Naive B cell (primary cell): ENCODE data around the gene TXNL1. TPM values are rescaled to one million over a fixed set of nuclear protein-coding genes. Genes with fewer than 3 reads are reported as not detected.
A peak's percentile ranks its signal among the peaks of the same experiment; 100 is the strongest.
"Not testable (repeated sequence)": the region's sequence is repeated elsewhere in the genome, so short reads cannot be mapped to it uniquely, and the experiment has no call there.

Source experiments
- ATAC-seq, 2 donors: fragments of 150-1000 bp; cut with Tn5 transposase; 2 replicates each; pipeline ENCODE4 v1.10.0; 2021; ENCODE audit warnings: low read depth in 2 of 2, mild to moderate bottlenecking in 2 of 2, moderate library complexity in 2 of 2
- DNase-seq: peaks from one replicate; pipeline ENCODE4 v3.0.0; 2022
- H3K27ac Mint-ChIP-seq, 6 donors: one replicate each; pipeline ENCODE4 v1.8.0; 2020 to 2022; ENCODE audit warnings: mild to moderate bottlenecking in 6 of 6, mixed read lengths in 6 of 6, moderate library complexity in 5 of 6, inconsistent platforms in 2 of 6
- H3K27me3 Mint-ChIP-seq, 3 donors: one replicate each; pipeline ENCODE4 v1.8.0; 2021 to 2022; ENCODE audit warnings: mixed read lengths in 3 of 3, mild to moderate bottlenecking in 1 of 3
- H3K36me3 Mint-ChIP-seq, 2 donors: one replicate each; pipeline ENCODE4 v1.8.0; 2020 to 2022; ENCODE audit warnings: mixed read lengths in 2 of 2, inconsistent platforms in 1 of 2, mild to moderate bottlenecking in 1 of 2
- H3K4me1 Mint-ChIP-seq, 3 donors: one replicate each; pipeline ENCODE4 v1.8.0; 2020 to 2022; ENCODE audit warnings: mixed read lengths in 3 of 3, inconsistent platforms in 1 of 3, mild to moderate bottlenecking in 1 of 3, moderate library complexity in 1 of 3
- H3K4me3 Mint-ChIP-seq, 8 donors: one replicate each; pipeline ENCODE4 v1.8.0; 2020 to 2022; ENCODE audit warnings: mild to moderate bottlenecking in 8 of 8, mixed read lengths in 8 of 8, moderate library complexity in 8 of 8, inconsistent platforms in 2 of 8
- H3K9me3 Mint-ChIP-seq, 7 donors: one replicate each; pipeline ENCODE4 v1.8.0; 2020 to 2022; ENCODE audit warnings: mixed read lengths in 7 of 7, mild to moderate bottlenecking in 5 of 7, inconsistent platforms in 2 of 7, moderate library complexity in 1 of 7
- polyA plus RNA-seq, 6 donors: library from polyadenylated mRNA; unstranded; fragments of 300-500 nt; fragmentation: Illumina TruSeq; gene quantifications; one replicate each; pipeline ENCODE4 v1.2.3, GENCODE V29; 2021; ENCODE audit warnings: low read depth in 6 of 6

TXNL1 gene
- polyA plus RNA-seq, 6 donors from 2014 or later, result 47.8 to 75.9 (median 63.1) TPM

GRCh38 chr18:56575819-56576663 is 62.4 kb downstream of the TXNL1 start:
- Mint-ChIP-seq H3K9me3 (peaks cover 0 to 11% (median 0%) of the 10 kb centered on the region in 7 donors), H3K36me3 (no peaks in the 10 kb centered on the region), H3K4me3 (no peak overlapping the region), H3K4me1 (peaks cover 0 to 3% (median 0%) of the 10 kb centered on the region in 3 donors), H3K27me3 (no peaks in the 10 kb centered on the region), H3K27ac (no peak overlapping the region)
- peak; percentile 58 to 61 for ATAC-seq
- peak; percentile 30 for DNase-seq

- Mint-ChIP-seq H3K27me3 (no peaks in the 10 kb centered on the region), H3K36me3 (no peaks in the 10 kb centered on the region), H3K4me1 (peaks cover 0 to 3% (median 0%) of the 10 kb centered on the region in 3 donors), H3K9me3 (peaks cover 0 to under 1% (median 0%) of the 10 kb centered on the region in 7 donors), H3K4me3 (no peak overlapping the region), H3K27ac (peak overlapping the region in 1 of 6 donors; percentile 54)
- no peak for ATAC-seq
- DNase-seq, result no peak
Measured at GRCh38 chr18:56574861-56575260, 63.5 kb downstream of the TXNL1 start.

GRCh38 chr18:56572267-56572666 is 66.1 kb downstream of the TXNL1 start:
- H3K36me3 Mint-ChIP-seq, H3K27ac Mint-ChIP-seq, H3K4me1 Mint-ChIP-seq, ATAC-seq, H3K9me3 Mint-ChIP-seq, H3K27me3 Mint-ChIP-seq, DNase-seq, H3K4me3 Mint-ChIP-seq: not testable (repeated sequence)

DNA sequence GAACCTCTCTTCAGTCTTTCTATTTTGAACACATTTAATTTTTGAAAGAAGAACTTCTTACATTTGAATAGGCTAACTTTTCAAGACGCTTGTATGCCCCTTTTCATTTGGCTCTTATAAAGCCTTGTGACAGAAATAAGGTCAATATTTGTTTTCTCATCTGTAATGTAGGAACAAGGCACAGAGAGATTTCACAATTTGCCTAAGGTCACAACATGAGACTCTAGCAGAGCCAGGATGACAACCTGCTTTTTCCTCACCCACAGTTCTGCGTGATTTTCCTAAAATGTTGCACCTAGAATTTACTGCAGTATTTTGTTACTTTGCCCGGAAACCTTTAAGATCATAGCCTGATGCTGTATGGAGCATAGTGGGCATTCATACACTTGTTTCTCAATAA is 67.4 kb downstream of the TXNL1 start:
- ATAC-seq, result no peak
- Mint-ChIP-seq H3K27ac (peak overlapping the region in 2 of 6 donors; percentile 20 to 58), H3K4me1 (peaks cover 0 to 3% (median 0%) of the 10 kb centered on the region in 3 donors), H3K9me3 (no peaks in the 10 kb centered on the region), H3K27me3 (no peaks in the 10 kb centered on the region), H3K36me3 (no peaks in the 10 kb centered on the region), H3K4me3 (no peak overlapping the region)
- no peak for DNase-seq

DNA sequence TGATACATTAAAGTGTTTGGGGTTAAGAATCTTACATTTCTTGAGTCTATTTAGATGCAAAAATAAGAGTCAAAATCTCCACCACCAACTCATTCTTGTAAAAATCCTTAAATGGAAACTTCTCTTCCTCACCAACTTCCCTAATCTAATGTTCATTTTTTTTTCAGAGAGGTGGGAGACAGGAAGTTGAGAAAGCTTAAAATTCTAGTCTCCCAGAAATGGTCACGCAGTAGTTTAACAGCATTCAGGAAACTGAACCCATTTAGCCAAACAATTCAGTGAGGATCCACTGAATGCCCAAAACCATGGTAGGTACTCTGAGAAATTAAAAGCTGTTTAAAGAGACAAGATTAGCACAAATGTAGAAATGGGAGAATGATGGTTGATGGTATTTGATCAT is 69.0 kb downstream of the TXNL1 start:
- peaks cover 0 to 3% (median 0%) of the 10 kb centered on the region in 3 donors for H3K4me1 Mint-ChIP-seq
- H3K27me3 Mint-ChIP-seq, result no peaks in the 10 kb centered on the region
- H3K9me3 Mint-ChIP-seq, result no peaks in the 10 kb centered on the region
- no peak overlapping the region for H3K4me3 Mint-ChIP-seq
- H3K27ac Mint-ChIP-seq, result peak overlapping the region in 1 of 6 donors; percentile 9
- DNase-seq (no peak), ATAC-seq (no peak)
- no peaks in the 10 kb centered on the region for H3K36me3 Mint-ChIP-seq

GRCh38 chr18:56568986-56569385 is 69.4 kb downstream of the TXNL1 start:
- DNase-seq (no peak), ATAC-seq (no peak)
- H3K27ac Mint-ChIP-seq, result peak overlapping the region in 1 of 6 donors; percentile 9
- H3K4me1 Mint-ChIP-seq, result peaks cover 0 to 3% (median 0%) of the 10 kb centered on the region in 3 donors
- H3K9me3 Mint-ChIP-seq, result no peaks in the 10 kb centered on the region
- no peaks in the 10 kb centered on the region for H3K36me3 Mint-ChIP-seq
- no peak overlapping the region for H3K4me3 Mint-ChIP-seq
- H3K27me3 Mint-ChIP-seq, result no peaks in the 10 kb centered on the region

GRCh38 chr18:56565551-56566345 is 72.6 kb downstream of the TXNL1 start:
- Mint-ChIP-seq H3K4me3 (no peak overlapping the region), H3K36me3 (no peaks in the 10 kb centered on the region), H3K4me1 (peaks cover 0 to 3% (median 2%) of the 10 kb centered on the region in 3 donors), H3K27ac (no peak overlapping the region), H3K27me3 (peaks cover 0 to 2% (median 0%) of the 10 kb centered on the region in 3 donors), H3K9me3 (no peaks in the 10 kb centered on the region)
- DNase-seq, result no peak
- no peak for ATAC-seq

GRCh38 chr18:56565046-56565445 is 73.3 kb downstream of the TXNL1 start:
- Mint-ChIP-seq H3K4me1 (peaks cover 0 to 6% (median 3%) of the 10 kb centered on the region in 3 donors), H3K27me3 (peaks cover 0 to 7% (median 0%) of the 10 kb centered on the region in 3 donors), H3K27ac (peak overlapping the region in 1 of 6 donors; percentile 47), H3K4me3 (no peak overlapping the region), H3K36me3 (no peaks in the 10 kb centered on the region), H3K9me3 (no peaks in the 10 kb centered on the region)
- no peak for DNase-seq
- ATAC-seq, result no peak

DNA sequence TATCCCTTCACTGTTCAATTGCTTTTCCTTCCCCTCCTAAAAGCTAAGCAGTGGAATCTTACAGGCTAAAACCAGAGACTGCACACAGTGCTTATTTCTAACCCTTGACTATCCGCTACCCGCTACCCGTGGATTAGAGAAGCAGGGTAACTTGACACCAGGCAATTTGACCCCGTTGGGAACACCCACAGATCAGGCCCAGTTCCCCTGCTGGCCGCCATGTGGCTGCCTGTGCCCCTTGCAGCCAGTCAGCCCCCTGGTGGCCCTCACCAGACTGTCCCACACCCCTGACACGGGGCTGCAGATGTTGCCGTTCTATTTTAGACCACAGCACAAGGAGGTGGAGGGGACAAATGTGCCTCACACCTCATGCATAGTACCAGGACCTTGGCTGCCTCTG is 74.8 kb downstream of the TXNL1 start:
- Mint-ChIP-seq H3K9me3 (no peaks in the 10 kb centered on the region), H3K27ac (no peak overlapping the region), H3K27me3 (peaks cover 0 to 7% (median 0%) of the 10 kb centered on the region in 3 donors), H3K4me1 (peaks cover 0 to 15% (median 9%) of the 10 kb centered on the region in 3 donors), H3K36me3 (no peaks in the 10 kb centered on the region), H3K4me3 (no peak overlapping the region)
- peak in 1 of 2 donors; percentile 42 for ATAC-seq
- no peak for DNase-seq

DNA sequence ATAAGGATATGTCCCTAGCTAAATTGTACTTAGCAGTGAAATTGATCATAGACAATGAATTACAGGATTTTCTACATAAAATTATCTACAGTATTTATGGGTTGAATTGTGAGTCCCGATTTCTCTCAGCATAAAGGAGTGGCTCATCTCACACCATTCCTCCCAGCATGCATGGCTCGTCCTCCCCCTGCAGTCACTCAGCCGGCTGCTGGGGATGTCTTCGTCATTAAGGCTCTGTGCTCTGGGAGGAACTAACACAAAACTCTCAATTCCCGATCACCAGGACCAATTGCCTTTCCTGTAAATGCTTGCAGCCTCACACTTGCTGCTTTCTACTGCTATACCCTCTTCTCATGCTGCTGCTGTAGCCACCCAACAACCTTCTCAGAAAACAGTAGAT is 75.9 kb downstream of the TXNL1 start:
- H3K4me3 Mint-ChIP-seq, result no peak overlapping the region

DNA sequence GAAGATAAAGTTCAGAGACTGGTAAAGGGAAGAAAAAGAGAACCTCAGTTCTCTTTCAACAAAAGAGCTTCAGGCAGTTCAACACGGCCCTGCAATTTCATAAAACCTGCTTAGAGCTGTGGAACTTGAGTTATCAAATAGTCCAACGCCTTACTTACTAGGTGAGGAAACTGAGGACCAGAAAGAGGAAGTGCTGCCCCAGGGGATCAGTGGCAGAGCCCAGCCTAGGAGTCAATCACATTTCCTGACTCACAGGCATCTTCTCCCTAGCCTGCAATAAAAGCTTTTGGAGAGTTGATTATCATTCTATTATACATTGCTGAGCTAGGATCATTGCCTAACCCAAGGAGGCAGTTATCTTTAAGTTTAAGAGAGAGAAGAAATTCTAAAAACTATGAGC is 77.4 kb downstream of the TXNL1 start:
- Mint-ChIP-seq H3K9me3 (no peaks in the 10 kb centered on the region), H3K36me3 (no peaks in the 10 kb centered on the region), H3K27ac (no peak overlapping the region), H3K4me1 (peaks cover 0 to 15% (median 9%) of the 10 kb centered on the region in 3 donors), H3K27me3 (peaks cover 0 to 7% (median 0%) of the 10 kb centered on the region in 3 donors), H3K4me3 (no peak overlapping the region)
- DNase-seq (no peak), ATAC-seq (no peak)

More for the DNA sequence above, 75.9 kb downstream of the TXNL1 start:
- H3K27me3 Mint-ChIP-seq, result peaks cover 0 to 7% (median 0%) of the 10 kb centered on the region in 3 donors
- no peaks in the 10 kb centered on the region for H3K36me3 Mint-ChIP-seq
- DNase-seq, result no peak
- H3K4me1 Mint-ChIP-seq, result peaks cover 0 to 15% (median 9%) of the 10 kb centered on the region in 3 donors
- peak overlapping the region in 1 of 6 donors; percentile 72 for H3K27ac Mint-ChIP-seq
- H3K9me3 Mint-ChIP-seq, result no peaks in the 10 kb centered on the region
- no peak for ATAC-seq

DNA sequence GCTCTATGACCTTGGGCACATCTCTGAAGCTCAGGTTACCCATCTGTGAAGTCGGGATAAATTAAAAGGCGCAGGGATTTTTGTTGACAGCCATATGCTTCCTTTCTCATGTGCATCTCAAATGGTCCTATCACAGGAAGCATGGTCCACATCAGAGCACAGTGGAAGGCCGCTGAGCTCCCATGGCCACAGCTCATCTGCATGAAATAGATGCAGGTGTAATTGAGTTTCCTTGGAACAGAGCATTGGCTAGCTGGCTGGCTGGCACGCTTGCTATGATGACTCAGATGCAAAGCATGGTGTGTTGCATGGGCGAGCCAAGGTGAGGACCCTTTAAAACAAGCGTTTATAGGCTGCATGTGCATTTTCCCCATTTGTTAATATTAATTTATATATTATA is 79.3 kb downstream of the TXNL1 start:
- no peak overlapping the region for H3K4me3 Mint-ChIP-seq
- H3K9me3 Mint-ChIP-seq, result no peaks in the 10 kb centered on the region
- H3K36me3 Mint-ChIP-seq, result no peaks in the 10 kb centered on the region
- no peak overlapping the region for H3K27ac Mint-ChIP-seq
- H3K27me3 Mint-ChIP-seq, result peaks cover 0 to 7% (median 0%) of the 10 kb centered on the region in 3 donors
- DNase-seq (no peak), ATAC-seq (no peak)
- peaks cover 0 to 15% (median 9%) of the 10 kb centered on the region in 3 donors for H3K4me1 Mint-ChIP-seq

DNA sequence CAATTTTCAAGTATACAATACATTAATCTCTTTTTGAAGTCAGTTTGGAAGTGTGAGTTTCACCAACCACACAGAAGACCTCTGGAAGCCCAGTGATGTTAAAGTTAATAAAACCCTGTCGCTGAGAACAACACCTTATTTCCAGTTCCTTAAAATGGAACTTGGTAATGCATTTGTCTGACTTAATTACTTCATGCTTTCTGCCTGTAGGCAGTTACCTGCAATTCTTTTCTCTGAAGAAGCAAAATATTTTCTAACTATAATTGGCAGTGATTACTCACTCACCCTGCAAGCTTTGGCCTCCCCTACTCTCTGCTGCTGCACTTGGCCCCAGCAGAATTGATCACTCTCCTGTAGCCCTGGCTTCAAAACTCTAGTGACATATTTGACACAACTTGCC is 81.5 kb downstream of the TXNL1 start:
- no peak for ATAC-seq
- Mint-ChIP-seq H3K9me3 (no peaks in the 10 kb centered on the region), H3K4me3 (no peak overlapping the region), H3K27ac (no peak overlapping the region), H3K4me1 (peaks cover 0 to 15% (median 9%) of the 10 kb centered on the region in 3 donors), H3K36me3 (no peaks in the 10 kb centered on the region), H3K27me3 (peaks cover 0 to 7% (median 0%) of the 10 kb centered on the region in 3 donors)
- no peak for DNase-seq
